PC-9 (cell line): ENCODE data around the gene PPP2R5C. TPM values are rescaled to one million over a fixed set of nuclear protein-coding genes. Genes with fewer than 3 reads are reported as not detected.

ENCODE experiments used
- BruUV-seq: library from RNA; stranded (reverse); fragments of 400-500 nt; replicated peaks from 2 replicates; lab custom pipeline; 2021; lab: Mats Ljungman, UMichigan
- CTCF ChIA-PET: fragments of 300-600 bp; sonication (Branson Sonifier 250); formaldehyde crosslinking; loops from one replicate; lab custom pipeline; 2022; ENCODE audit warnings: antibody characterized with exemption; lab: Charles Lee
- POLR2A ChIA-PET: fragments of 300-600 bp; sonication (Branson Sonifier 250); formaldehyde crosslinking; loops from one replicate; lab custom pipeline; 2022; ENCODE audit warnings: antibody characterized with exemption; ENCODE audit not compliant: unreplicated experiment; lab: Charles Lee
- DNase-seq, 2 experiments: peaks; one replicate each; pipeline versions ENCODE4 v3.0.0 to v3.0.0-alpha.2; 2015 to 2022; ENCODE audit warnings: mixed read lengths in 1 of 2
- H2AFZ ChIP-seq: fragments of 200-600 bp; sonication (generic); 2 replicates; pipeline ENCODE4 v1.8.1; 2017; ENCODE audit warnings: antibody characterized with exemption
- H3F3A ChIP-seq: fragments of 200-600 bp; sonication (generic); 2 replicates; pipeline ENCODE4 v1.8.1; 2017; ENCODE audit warnings: antibody characterized with exemption, mild to moderate bottlenecking, low read depth; ENCODE audit not compliant: insufficient read depth
- H3K27ac ChIP-seq: fragments of 200-600 bp; sonication (generic); 2 replicates; pipeline ENCODE4 v1.6.1; 2016; ENCODE audit warnings: mixed run types
- H3K27me3 ChIP-seq: fragments of 200-600 bp; sonication (generic); 2 replicates; pipeline ENCODE4 v1.6.1; 2016; ENCODE audit warnings: low read depth, mixed run types; ENCODE audit not compliant: insufficient read depth
- H3K36me3 ChIP-seq: fragments of 200-600 bp; sonication (generic); 2 replicates; pipeline ENCODE4 v1.6.1; 2016; ENCODE audit warnings: low read depth, mixed run types
- H3K4me1 ChIP-seq: fragments of 200-600 bp; sonication (generic); replicated peaks from 2 replicates; pipeline ENCODE4 v1.6.1; 2016; ENCODE audit warnings: mixed run types; ENCODE audit not compliant: insufficient read depth
- H3K4me2 ChIP-seq: fragments of 200-600 bp; sonication (generic); 2 replicates; pipeline ENCODE4 v1.6.1; 2017; ENCODE audit warnings: mixed run types
- H3K4me3 ChIP-seq: fragments of 200-600 bp; sonication (generic); 2 replicates; pipeline ENCODE4 v1.6.1; 2016; ENCODE audit warnings: mixed run types
- H3K79me2 ChIP-seq: fragments of 200-600 bp; sonication (generic); 2 replicates; pipeline ENCODE4 v1.6.1; 2017; ENCODE audit warnings: low read depth, mixed run types
- H3K9me2 ChIP-seq: fragments of 200-600 bp; sonication (generic); 2 replicates; pipeline ENCODE4 v1.8.1; 2017; ENCODE audit warnings: mild to moderate bottlenecking; ENCODE audit not compliant: insufficient read depth
- H3K9me3 ChIP-seq: fragments of 200-600 bp; sonication (generic); 2 replicates; pipeline ENCODE4 v1.8.1; 2016; ENCODE audit warnings: low read depth; ENCODE audit not compliant: insufficient read depth
- H4K20me1 ChIP-seq: fragments of 200-600 bp; sonication (generic); 2 replicates; pipeline ENCODE4 v1.8.1; 2017; ENCODE audit not compliant: insufficient read depth
- EZH2 ChIP-seq: fragments of 200-600 bp; sonication (generic); IDR thresholded peaks from 2 replicates; pipeline ENCODE4 v1.8.0; 2017; ENCODE audit warnings: antibody characterized with exemption, low read depth
- intact Hi-C: fragments of 100-400 bp; cut with micrococcal nuclease; formaldehyde crosslinking; loops from one replicate; pipeline ENCODE4 v1.10.0; 2022; ENCODE audit not compliant: unreplicated experiment
- total RNA-seq: library from RNA; stranded (reverse); gene quantifications from 2 replicates; pipeline ENCODE4 v1.2.3, GENCODE V29; 2021
- TF ChIP-seq, protein P1 (sequence below): fragments of 200-600 bp; sonication (generic); conservative IDR thresholded peaks from 2 replicates; pipeline ENCODE4 v1.6.1; 2017; ENCODE audit warnings: mixed run types, antibody characterized with exemption, mild to moderate bottlenecking, moderate library complexity

PPP2R5C gene
- total RNA-seq, 1 experiment from 2014 or later: 401 TPM

DNA sequence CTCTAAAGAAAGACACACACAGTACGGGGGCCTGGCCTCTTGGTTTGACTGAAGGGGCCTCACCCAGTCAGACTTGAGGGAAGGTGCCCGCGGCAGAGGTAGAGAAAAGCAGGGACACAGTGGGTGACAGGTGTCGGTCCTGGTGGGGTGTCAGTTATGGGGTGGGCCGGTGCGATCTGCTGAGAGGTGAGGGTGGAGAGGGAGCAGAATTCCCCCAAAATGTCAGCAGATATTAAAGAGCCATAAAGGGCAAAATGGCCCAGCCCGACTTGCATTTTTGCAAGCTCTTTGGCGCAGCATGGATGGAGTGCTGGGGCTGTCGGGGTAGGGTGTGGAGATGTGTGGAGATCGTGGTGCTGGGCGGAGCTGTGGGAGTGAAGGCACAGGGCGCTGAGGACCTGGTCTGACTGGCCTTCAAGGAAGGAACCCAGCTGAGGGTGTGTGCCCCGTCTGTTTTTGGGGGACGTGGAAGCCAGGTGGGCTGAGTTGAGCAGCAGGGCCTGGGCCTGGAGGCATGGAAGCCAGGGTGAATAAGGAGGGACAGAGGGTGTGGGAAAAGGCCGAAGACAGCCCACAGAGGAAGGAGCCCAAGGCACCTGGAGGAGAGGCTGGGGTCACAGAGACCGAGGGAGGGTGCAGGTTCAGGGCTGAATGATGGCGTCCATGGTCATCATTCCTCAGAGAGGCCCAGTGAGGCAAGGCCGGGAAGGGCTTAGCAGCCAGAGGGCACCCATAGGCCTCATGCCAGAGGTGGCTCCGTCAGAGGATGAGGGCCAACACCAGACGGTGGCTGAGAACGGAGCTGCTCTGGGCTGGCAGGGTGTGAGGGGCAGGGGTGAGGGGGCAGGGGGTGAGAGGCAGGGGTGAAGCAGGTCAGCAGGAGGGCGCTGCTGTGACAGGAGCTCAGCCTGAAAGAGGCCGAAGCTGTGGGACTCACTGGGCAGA lies 154.6 kb downstream of the PPP2R5C start:
- no peaks in the 10 kb centered on the region for H3K4me1 ChIP-seq
- no peaks in the 10 kb centered on the region for H3K9me3 ChIP-seq
- peaks cover 25% of the 10 kb centered on the region for H3F3A ChIP-seq
- no peak overlapping the region for H2AFZ ChIP-seq
- no TSS peak for BruUV-seq
- DNase-seq: no peak
- ChIA-PET POLR2A (no interaction called here), CTCF (no interaction called here)
- H4K20me1 ChIP-seq: no peaks in the 10 kb centered on the region
- intact Hi-C loops: no loop called here
- H3K4me3 ChIP-seq: no peak overlapping the region
- H3K4me2 ChIP-seq: no peak overlapping the region
- no peaks in the 10 kb centered on the region for H3K79me2 ChIP-seq
- TF ChIP-seq, protein P1, sequence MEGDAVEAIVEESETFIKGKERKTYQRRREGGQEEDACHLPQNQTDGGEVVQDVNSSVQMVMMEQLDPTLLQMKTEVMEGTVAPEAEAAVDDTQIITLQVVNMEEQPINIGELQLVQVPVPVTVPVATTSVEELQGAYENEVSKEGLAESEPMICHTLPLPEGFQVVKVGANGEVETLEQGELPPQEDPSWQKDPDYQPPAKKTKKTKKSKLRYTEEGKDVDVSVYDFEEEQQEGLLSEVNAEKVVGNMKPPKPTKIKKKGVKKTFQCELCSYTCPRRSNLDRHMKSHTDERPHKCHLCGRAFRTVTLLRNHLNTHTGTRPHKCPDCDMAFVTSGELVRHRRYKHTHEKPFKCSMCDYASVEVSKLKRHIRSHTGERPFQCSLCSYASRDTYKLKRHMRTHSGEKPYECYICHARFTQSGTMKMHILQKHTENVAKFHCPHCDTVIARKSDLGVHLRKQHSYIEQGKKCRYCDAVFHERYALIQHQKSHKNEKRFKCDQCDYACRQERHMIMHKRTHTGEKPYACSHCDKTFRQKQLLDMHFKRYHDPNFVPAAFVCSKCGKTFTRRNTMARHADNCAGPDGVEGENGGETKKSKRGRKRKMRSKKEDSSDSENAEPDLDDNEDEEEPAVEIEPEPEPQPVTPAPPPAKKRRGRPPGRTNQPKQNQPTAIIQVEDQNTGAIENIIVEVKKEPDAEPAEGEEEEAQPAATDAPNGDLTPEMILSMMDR: no peak
- TF ChIP-seq EZH2: no peak
- no peaks in the 10 kb centered on the region for H3K27me3 ChIP-seq
- no peaks in the 10 kb centered on the region for H3K9me2 ChIP-seq
- no peak overlapping the region for H3K27ac ChIP-seq
- H3K36me3 ChIP-seq: peaks cover 19% of the 10 kb centered on the region; the same call in 1 of the 2 replicates

DNA sequence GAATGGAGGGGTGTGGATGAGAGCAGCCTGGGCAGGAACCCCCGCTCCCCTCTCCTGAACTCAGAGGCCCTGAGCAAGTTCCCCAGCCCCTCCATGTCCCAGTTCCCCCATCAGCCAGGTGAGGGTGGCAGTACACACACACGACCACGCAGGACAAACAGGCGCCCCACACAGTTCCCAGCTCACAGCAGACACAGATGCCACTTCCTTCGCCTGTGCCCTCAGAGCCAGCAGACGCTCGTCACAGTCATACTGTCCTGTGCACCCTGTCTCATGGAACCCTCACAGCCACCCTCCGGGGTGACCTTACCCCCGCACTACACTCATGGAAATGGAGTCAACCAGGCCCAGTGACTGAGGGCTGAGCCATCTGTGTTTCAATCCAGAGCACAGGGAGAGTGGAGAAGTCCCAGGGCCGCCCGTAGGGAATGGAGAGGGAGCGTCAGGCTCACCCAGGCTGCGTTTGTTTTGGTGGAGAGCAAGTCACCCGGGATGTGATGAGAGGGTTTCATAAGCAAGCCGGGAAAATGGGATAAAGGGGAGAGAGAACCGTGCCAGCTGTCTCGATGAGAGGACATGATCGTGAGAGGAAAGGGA lies 155.4 kb downstream of the PPP2R5C start:
- ChIA-PET CTCF (no interaction called here), POLR2A (no interaction called here)
- H4K20me1 ChIP-seq: no peaks in the 10 kb centered on the region
- BruUV-seq: no TSS peak
- peaks cover 18% of the 10 kb centered on the region for H3F3A ChIP-seq
- intact Hi-C loops: no loop called here
- no peak for TF ChIP-seq EZH2
- TF ChIP-seq, protein P1: no peak
- H3K79me2 ChIP-seq: no peaks in the 10 kb centered on the region
- peaks cover 26% of the 10 kb centered on the region for H3K36me3 ChIP-seq
- no peak overlapping the region for H3K27ac ChIP-seq
- no peak overlapping the region for H3K4me3 ChIP-seq
- H3K27me3 ChIP-seq: no peaks in the 10 kb centered on the region
- no peak overlapping the region for H3K4me2 ChIP-seq
- no peak overlapping the region for H2AFZ ChIP-seq
- no peaks in the 10 kb centered on the region for H3K9me2 ChIP-seq
- H3K4me1 ChIP-seq: no peaks in the 10 kb centered on the region
- H3K9me3 ChIP-seq: no peaks in the 10 kb centered on the region
- no peak for DNase-seq

DNA sequence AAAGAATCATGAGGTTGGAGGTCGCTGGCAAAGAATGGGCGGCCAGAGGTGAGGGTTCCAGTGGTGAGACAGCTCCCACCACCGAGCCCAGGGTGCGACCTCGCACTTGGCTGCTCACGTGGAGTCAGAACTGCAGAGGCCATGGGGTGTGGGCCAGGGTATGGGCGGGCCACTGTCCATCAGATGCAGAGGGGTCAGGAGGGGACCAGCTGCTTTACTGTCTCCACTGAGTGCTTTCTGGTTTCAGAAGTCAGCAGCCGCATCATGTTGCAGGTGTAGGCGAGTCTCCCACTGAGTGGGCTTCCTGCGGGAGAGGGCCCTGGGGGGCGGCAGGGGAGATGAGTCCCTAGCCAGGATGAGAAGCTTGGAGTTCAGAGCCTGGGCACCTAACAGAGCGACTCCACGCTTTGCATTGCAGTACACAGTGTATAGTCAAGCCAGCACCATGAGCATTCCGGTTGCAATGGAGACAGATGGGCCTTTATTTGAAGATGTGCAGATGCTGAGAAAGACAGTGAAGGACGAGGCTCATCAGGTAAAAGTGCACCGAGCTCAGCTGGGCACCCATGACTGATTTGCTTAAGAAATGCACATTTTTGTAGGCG lies 156.0 kb downstream of the PPP2R5C start:
- H3K27ac ChIP-seq: no peak overlapping the region
- no peak for DNase-seq
- intact Hi-C loops: no loop called here
- H3K79me2 ChIP-seq: no peaks in the 10 kb centered on the region
- H3K9me3 ChIP-seq: no peaks in the 10 kb centered on the region
- H3K4me1 ChIP-seq: no peaks in the 10 kb centered on the region
- no peaks in the 10 kb centered on the region for H4K20me1 ChIP-seq
- POLR2A ChIA-PET: no interaction called here
- H3K36me3 ChIP-seq: peaks cover 20% of the 10 kb centered on the region
- H3K9me2 ChIP-seq: no peaks in the 10 kb centered on the region
- CTCF ChIA-PET: no interaction called here
- H3K4me2 ChIP-seq: no peak overlapping the region
- BruUV-seq: no TSS peak
- H3F3A ChIP-seq: peaks cover 17% of the 10 kb centered on the region
- no peak for TF ChIP-seq EZH2
- TF ChIP-seq, protein P1: no peak
- no peak overlapping the region for H3K4me3 ChIP-seq
- H2AFZ ChIP-seq: no peak overlapping the region
- no peaks in the 10 kb centered on the region for H3K27me3 ChIP-seq
